ENCODE measurements around the gene TMED4. TPM values are rescaled to one million over a fixed set of nuclear protein-coding genes. Genes with fewer than 3 reads are reported as not detected.

Gene TMED4
- polyA plus RNA-seq, 1 donor from 2014 or later = 158 TPM

DNA sequence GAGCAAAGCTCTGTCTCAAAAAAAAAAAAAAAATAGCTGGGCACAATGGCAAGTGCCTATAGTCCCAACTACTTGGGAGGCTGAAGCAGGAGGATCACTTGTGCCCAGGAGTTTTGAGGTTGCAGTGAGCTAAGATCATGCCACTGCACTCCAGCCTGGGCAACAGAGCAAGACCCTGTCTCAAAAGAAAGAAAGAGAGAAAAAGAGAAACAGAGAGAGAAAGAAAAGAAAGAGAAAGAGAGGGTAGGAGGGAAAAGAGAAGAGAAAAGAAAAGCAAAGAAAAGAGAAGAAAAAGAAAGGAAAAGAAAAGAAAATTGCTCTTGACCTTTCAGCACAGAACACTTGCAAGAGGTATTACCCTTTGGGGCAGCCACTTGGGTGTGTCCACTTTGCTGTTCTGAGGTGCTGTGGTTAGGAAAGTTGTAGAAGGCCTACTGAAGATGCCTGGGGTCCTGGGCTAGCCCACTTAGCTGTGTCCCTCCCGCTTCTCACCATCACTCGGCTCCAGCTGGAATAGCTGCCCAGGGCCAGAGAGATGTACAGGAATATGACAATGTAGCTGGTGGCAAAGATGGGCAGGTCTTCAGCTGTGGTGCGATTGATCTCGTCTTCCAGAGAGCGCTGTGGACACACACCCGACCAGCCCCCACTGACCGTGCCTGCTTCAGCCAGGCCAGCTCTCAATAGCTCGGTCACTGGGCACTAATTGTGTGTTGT is 46.5 kb downstream of the TMED4 start:
- H3K9me2 ChIP-seq (ENCODE audit: insufficient read depth, low read length) = no peaks in the 10 kb centered on the region
- H3K4me2 ChIP-seq (ENCODE audit: low read length) = no peak overlapping the region
- no peaks in the 10 kb centered on the region for H4K20me1 ChIP-seq (ENCODE audit: insufficient read depth)
- no peaks in the 10 kb centered on the region for H3K79me2 ChIP-seq (replicated peaks; ENCODE audit: insufficient read depth, low read length)
- no peak overlapping the region for H3K4me3 ChIP-seq (ENCODE audit: low read length)
- H3K36me3 ChIP-seq (ENCODE audit: insufficient read depth, low read length) = no peaks in the 10 kb centered on the region
- no peak overlapping the region for H3K9ac ChIP-seq (ENCODE audit: low read length)
- TF ChIP-seq POLR2AphosphoS5 (IDR thresholded peaks at IDR 0.05) (no peak), MXI1 (conservative IDR thresholded peaks at IDR 0.05; ENCODE audit: poor library complexity, severe bottlenecking) (no peak), TAF1 (IDR thresholded peaks at IDR 0.05; ENCODE audit: low read depth) (no peak), RAD21 (conservative IDR thresholded peaks at IDR 0.05) (no peak), EP300 (conservative IDR thresholded peaks at IDR 0.05; ENCODE audit: poor library complexity, severe bottlenecking) (no peak)
- TF ChIP-seq, protein P1, sequence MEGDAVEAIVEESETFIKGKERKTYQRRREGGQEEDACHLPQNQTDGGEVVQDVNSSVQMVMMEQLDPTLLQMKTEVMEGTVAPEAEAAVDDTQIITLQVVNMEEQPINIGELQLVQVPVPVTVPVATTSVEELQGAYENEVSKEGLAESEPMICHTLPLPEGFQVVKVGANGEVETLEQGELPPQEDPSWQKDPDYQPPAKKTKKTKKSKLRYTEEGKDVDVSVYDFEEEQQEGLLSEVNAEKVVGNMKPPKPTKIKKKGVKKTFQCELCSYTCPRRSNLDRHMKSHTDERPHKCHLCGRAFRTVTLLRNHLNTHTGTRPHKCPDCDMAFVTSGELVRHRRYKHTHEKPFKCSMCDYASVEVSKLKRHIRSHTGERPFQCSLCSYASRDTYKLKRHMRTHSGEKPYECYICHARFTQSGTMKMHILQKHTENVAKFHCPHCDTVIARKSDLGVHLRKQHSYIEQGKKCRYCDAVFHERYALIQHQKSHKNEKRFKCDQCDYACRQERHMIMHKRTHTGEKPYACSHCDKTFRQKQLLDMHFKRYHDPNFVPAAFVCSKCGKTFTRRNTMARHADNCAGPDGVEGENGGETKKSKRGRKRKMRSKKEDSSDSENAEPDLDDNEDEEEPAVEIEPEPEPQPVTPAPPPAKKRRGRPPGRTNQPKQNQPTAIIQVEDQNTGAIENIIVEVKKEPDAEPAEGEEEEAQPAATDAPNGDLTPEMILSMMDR (IDR thresholded peaks at IDR 0.05; ENCODE audit: poor library complexity, severe bottlenecking) = no peak
- no peaks in the 10 kb centered on the region for H3K27me3 ChIP-seq (ENCODE audit: insufficient read depth, low read depth, low read length)
- H3F3A ChIP-seq (ENCODE audit: insufficient read depth, low read length, poor library complexity, severe bottlenecking) = no peaks in the 10 kb centered on the region
- no peak overlapping the region for H3K27ac ChIP-seq (ENCODE audit: low read length)
- H3K9me3 ChIP-seq (ENCODE audit: low read length) = no peaks in the 10 kb centered on the region
- no peak overlapping the region for H2AFZ ChIP-seq (ENCODE audit: low read depth, low read length)

DNA sequence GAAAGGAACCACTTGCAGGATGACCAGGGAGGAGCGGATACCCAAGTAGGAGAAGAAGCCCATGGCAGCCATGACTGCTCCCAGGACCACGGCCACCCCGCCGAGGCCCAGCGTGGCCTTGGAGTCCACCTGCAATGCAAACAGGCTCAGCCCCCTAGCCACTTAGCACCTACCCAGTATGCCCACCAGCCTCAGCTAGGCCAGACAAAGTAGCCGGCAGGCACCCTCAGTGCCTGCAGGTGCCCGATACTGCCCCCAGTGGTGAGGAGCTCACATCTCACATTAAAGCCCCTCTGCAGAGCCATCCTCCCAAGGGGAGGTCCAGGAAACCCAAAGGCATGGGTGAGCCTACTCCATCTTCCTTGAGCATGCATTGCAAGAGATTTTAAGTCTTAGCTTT is 47.5 kb downstream of the TMED4 start:
- Histone ChIP-seq H3K9ac (ENCODE audit: low read length) (no peak overlapping the region), H3K79me2 (replicated peaks; ENCODE audit: insufficient read depth, low read length) (no peaks in the 10 kb centered on the region), H3K27me3 (ENCODE audit: insufficient read depth, low read depth, low read length) (no peaks in the 10 kb centered on the region), H3F3A (ENCODE audit: insufficient read depth, low read length, poor library complexity, severe bottlenecking) (no peaks in the 10 kb centered on the region), H3K4me2 (ENCODE audit: low read length) (no peak overlapping the region), H3K9me3 (ENCODE audit: low read length) (no peaks in the 10 kb centered on the region), H4K20me1 (ENCODE audit: insufficient read depth) (no peaks in the 10 kb centered on the region), H3K36me3 (ENCODE audit: insufficient read depth, low read length) (no peaks in the 10 kb centered on the region), H3K4me3 (ENCODE audit: low read length) (no peak overlapping the region), H3K27ac (ENCODE audit: low read length) (no peak overlapping the region), H3K9me2 (ENCODE audit: insufficient read depth, low read length) (no peaks in the 10 kb centered on the region), H2AFZ (ENCODE audit: low read depth, low read length) (no peak overlapping the region)
- TF ChIP-seq SMC3 (conservative IDR thresholded peaks at IDR 0.05; ENCODE audit: poor library complexity) (no peak), MXI1 (conservative IDR thresholded peaks at IDR 0.05; ENCODE audit: poor library complexity, severe bottlenecking) (no peak), EP300 (conservative IDR thresholded peaks at IDR 0.05; ENCODE audit: poor library complexity, severe bottlenecking) (no peak), POLR2AphosphoS5 (IDR thresholded peaks at IDR 0.05) (no peak), RAD21 (conservative IDR thresholded peaks at IDR 0.05) (no peak), EZH2 (IDR thresholded peaks at IDR 0.05; ENCODE audit: borderline replicate concordance, insufficient read depth, low read length, poor library complexity, severe bottlenecking) (no peak)
- TF ChIP-seq, protein P2, sequence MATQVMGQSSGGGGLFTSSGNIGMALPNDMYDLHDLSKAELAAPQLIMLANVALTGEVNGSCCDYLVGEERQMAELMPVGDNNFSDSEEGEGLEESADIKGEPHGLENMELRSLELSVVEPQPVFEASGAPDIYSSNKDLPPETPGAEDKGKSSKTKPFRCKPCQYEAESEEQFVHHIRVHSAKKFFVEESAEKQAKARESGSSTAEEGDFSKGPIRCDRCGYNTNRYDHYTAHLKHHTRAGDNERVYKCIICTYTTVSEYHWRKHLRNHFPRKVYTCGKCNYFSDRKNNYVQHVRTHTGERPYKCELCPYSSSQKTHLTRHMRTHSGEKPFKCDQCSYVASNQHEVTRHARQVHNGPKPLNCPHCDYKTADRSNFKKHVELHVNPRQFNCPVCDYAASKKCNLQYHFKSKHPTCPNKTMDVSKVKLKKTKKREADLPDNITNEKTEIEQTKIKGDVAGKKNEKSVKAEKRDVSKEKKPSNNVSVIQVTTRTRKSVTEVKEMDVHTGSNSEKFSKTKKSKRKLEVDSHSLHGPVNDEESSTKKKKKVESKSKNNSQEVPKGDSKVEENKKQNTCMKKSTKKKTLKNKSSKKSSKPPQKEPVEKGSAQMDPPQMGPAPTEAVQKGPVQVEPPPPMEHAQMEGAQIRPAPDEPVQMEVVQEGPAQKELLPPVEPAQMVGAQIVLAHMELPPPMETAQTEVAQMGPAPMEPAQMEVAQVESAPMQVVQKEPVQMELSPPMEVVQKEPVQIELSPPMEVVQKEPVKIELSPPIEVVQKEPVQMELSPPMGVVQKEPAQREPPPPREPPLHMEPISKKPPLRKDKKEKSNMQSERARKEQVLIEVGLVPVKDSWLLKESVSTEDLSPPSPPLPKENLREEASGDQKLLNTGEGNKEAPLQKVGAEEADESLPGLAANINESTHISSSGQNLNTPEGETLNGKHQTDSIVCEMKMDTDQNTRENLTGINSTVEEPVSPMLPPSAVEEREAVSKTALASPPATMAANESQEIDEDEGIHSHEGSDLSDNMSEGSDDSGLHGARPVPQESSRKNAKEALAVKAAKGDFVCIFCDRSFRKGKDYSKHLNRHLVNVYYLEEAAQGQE (IDR thresholded peaks at IDR 0.05; ENCODE audit: borderline replicate concordance) = no peak
- TF ChIP-seq, protein P1 (IDR thresholded peaks at IDR 0.05; ENCODE audit: poor library complexity, severe bottlenecking) = peak; percentile 32
